Fibroblast of pulmonary artery (primary cell): ENCODE results near the gene SUCO.

Experiments used
- DNase-seq: peaks from one replicate; pipeline ENCODE4 v3.0.0-alpha.2; 2010; ENCODE audit warnings: low read depth
- H3K4me3 ChIP-seq: replicated peaks from 2 replicates; pipeline ENCODE4 v1.5.1; 2011; ENCODE audit warnings: low read depth, mild to moderate bottlenecking, control low read depth, low read length, moderate library complexity
- CTCF ChIP-seq: IDR thresholded peaks from 2 replicates; pipeline ENCODE4 v1.5.1; 2011; ENCODE audit warnings: mild to moderate bottlenecking, control low read depth, low read length, inconsistent platforms; ENCODE audit errors: missing control alignments

SUCO gene

GRCh38 chr1:172623748-172624147 lies 90.8 kb downstream of the SUCO start:
- no peak overlapping the region for H3K4me3 ChIP-seq
- no peak for TF ChIP-seq CTCF
- no peak for DNase-seq

GRCh38 chr1:172626845-172627244 lies 93.9 kb downstream of the SUCO start:
- DNase-seq, result no peak
- TF ChIP-seq CTCF, result no peak
- H3K4me3 ChIP-seq, result no peak overlapping the region

GRCh38 chr1:172627702-172628101 lies 94.8 kb downstream of the SUCO start:
- no peak overlapping the region for H3K4me3 ChIP-seq
- no peak for DNase-seq
- no peak for TF ChIP-seq CTCF

GRCh38 chr1:172628401-172628800 lies 95.5 kb downstream of the SUCO start:
- no peak for TF ChIP-seq CTCF
- no peak overlapping the region for H3K4me3 ChIP-seq
- DNase-seq, result no peak

GRCh38 chr1:172629170-172629569 lies 96.2 kb downstream of the SUCO start:
- TF ChIP-seq CTCF, result no peak
- no peak overlapping the region for H3K4me3 ChIP-seq
- no peak for DNase-seq

- no peak overlapping the region for H3K4me3 ChIP-seq
- TF ChIP-seq CTCF, result no peak
- no peak for DNase-seq
Observed at GRCh38 chr1:172629638-172630037, 96.7 kb downstream of the SUCO start.

GRCh38 chr1:172630056-172630818 lies 97.3 kb downstream of the SUCO start:
- no peak for TF ChIP-seq CTCF
- H3K4me3 ChIP-seq, result no peak overlapping the region
- DNase-seq, result peak; percentile 46
